Neural progenitor cell (in vitro differentiated cells): Measurements from ENCODE around the gene BABAM1. TPM values are rescaled to one million over a fixed set of nuclear protein-coding genes. Genes with fewer than 3 reads are reported as not detected.

ENCODE experiments used
- DNase-seq: peaks from one replicate; pipeline ENCODE4 v3.0.0-alpha.2; 2016; ENCODE audit warnings: low spot score
- H2AFZ ChIP-seq: fragments of 200-600 bp; sonication (generic); replicated peaks from 2 replicates; pipeline ENCODE4 v1.6.1; 2016; ENCODE audit warnings: antibody characterized with exemption
- H3F3A ChIP-seq: fragments of 200-600 bp; sonication (generic); 2 replicates; pipeline ENCODE4 v1.6.1; 2016; ENCODE audit warnings: antibody characterized with exemption, low read depth
- H3K27ac ChIP-seq: fragments of 200-600 bp; sonication (generic); 2 replicates; pipeline ENCODE4 v1.5.1; 2016; ENCODE audit warnings: mild to moderate bottlenecking
- H3K27me3 ChIP-seq: fragments of 200-600 bp; sonication (generic); 2 replicates; pipeline ENCODE4 v1.6.1; 2016; ENCODE audit warnings: mild to moderate bottlenecking, moderate library complexity
- H3K36me3 ChIP-seq: fragments of 200-600 bp; sonication (generic); 2 replicates; pipeline ENCODE4 v1.5.1; 2016
- H3K4me1 ChIP-seq: fragments of 200-600 bp; sonication (generic); 2 replicates; pipeline ENCODE4 v1.6.1; 2016; ENCODE audit warnings: mixed run types
- H3K4me2 ChIP-seq: fragments of 200-600 bp; sonication (generic); 2 replicates; pipeline ENCODE4 v1.6.1; 2016
- H3K4me3 ChIP-seq: fragments of 200-600 bp; sonication (generic); 2 replicates; pipeline ENCODE4 v1.5.1; 2016
- H3K79me2 ChIP-seq: fragments of 200-600 bp; sonication (generic); 2 replicates; pipeline ENCODE4 v1.6.1; 2016; ENCODE audit warnings: low read depth
- H3K9ac ChIP-seq: fragments of 200-600 bp; sonication (generic); 2 replicates; pipeline ENCODE4 v1.6.1; 2016
- H3K9me3 ChIP-seq: fragments of 200-600 bp; sonication (generic); 2 replicates; pipeline ENCODE4 v1.5.1; 2016; ENCODE audit warnings: low read depth
- H4K20me1 ChIP-seq: fragments of 200-600 bp; sonication (generic); 2 replicates; pipeline ENCODE4 v1.6.1; 2016; ENCODE audit warnings: low read depth
- H3K27ac Mint-ChIP-seq: 3 replicates; pipeline ENCODE4 v1.8.0; 2021; ENCODE audit warnings: mixed read lengths
- H3K27me3 Mint-ChIP-seq: 2 replicates; pipeline ENCODE4 v1.8.0; 2022; ENCODE audit warnings: low read depth, mild to moderate bottlenecking, inconsistent platforms, moderate library complexity, mixed read lengths; ENCODE audit not compliant: insufficient read depth
- H3K36me3 Mint-ChIP-seq: 3 replicates; pipeline ENCODE4 v1.8.0; 2021; ENCODE audit warnings: mixed read lengths
- H3K4me1 Mint-ChIP-seq: 3 replicates; pipeline ENCODE4 v1.8.0; 2021; ENCODE audit warnings: mixed read lengths
- H3K4me3 Mint-ChIP-seq: 3 replicates; pipeline ENCODE4 v1.8.0; 2021; ENCODE audit warnings: mild to moderate bottlenecking, moderate library complexity, mixed read lengths
- H3K9me3 Mint-ChIP-seq: 3 replicates; pipeline ENCODE4 v1.8.0; 2020; ENCODE audit warnings: mixed read lengths
- CTCF ChIP-seq: fragments of 200-600 bp; sonication (generic); IDR thresholded peaks from 2 replicates; pipeline ENCODE4 v1.5.1; 2017; ENCODE audit warnings: antibody characterized with exemption, mild to moderate bottlenecking
- EZH2 ChIP-seq: fragments of 200-600 bp; sonication (generic); IDR thresholded peaks from 2 replicates; pipeline ENCODE4 v1.6.1; 2017; ENCODE audit warnings: antibody characterized with exemption, mild to moderate bottlenecking, moderate library complexity
- EZH2phosphoT487 ChIP-seq: fragments of 200-600 bp; sonication (generic); IDR thresholded peaks from 2 replicates; pipeline ENCODE4 v1.6.1; 2017; ENCODE audit warnings: antibody characterized with exemption
- total RNA-seq: library from RNA; depleted of rRNA; stranded (reverse); fragments of >200 nt; gene quantifications from 2 replicates; pipeline ENCODE4 v1.2.3, GENCODE V29; 2015; ENCODE audit warnings: low replicate concordance

The BABAM1 gene
- 89.8 and 107 TPM in 2 replicates for total RNA-seq

DNA sequence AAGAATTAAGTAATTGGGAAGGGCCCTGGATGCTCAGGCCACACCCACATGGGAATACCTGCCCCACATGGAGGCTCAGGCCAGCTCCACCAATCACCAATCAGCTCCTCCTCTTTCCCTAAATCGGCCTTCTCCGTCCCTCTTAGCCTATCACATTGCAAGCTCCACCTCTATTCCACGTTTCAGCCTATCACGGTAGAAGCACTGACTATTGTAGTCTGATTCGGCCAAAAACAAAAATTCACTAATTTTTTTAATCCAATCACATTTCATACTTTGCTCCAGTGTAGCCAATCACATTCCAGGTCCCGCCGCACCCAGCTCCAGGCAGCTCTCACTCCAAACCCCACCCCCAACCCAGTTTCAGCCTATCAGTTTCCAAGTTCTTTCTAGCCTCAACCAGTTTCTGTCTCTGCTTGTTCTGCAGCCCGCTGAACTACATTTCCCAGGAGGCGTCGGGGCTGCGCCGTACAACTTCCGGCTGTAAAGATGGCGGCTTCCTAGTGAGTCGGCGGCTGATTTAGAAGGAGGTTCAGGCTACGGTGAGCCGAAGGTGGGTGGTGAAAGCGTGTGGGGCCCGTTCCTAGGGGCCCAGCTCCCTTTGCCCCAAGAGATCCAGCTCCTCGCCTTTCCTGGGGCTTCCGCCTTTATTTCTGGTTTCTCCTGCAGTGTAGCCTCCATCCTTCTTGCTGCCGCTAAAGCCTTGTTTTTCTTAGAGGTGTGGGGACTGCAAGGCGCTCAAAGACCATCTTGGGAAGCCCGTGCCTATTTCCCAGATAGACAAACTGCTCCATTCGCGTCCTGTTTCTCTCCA lies at the start of gene BABAM1:
Gene BABAM1, plus strand, starts transcription at position 469 of the 814 bp plus-strand sequence. CDS start 1,364 bp downstream, outside the sequence.
- peaks cover 17% of the 10 kb centered on the region for H3K79me2 ChIP-seq
- Mint-ChIP-seq H3K36me3 (peaks cover 8% of the 10 kb centered on the region), H3K4me1 (peaks cover 23% of the 10 kb centered on the region), H3K27ac (peak within 1 kb of the TSS; percentile 74), H3K4me3 (peak within 1 kb of the TSS; percentile 86), H3K27me3 (peaks cover 5% of the 10 kb centered on the region), H3K9me3 (no peaks in the 10 kb centered on the region)
- H4K20me1 ChIP-seq, result no peaks in the 10 kb centered on the region
- peak within 1 kb of the TSS; percentile 99 for H3K4me3 ChIP-seq
- peak within 1 kb of the TSS; percentile 92 for H3K9ac ChIP-seq
- peak; percentile 97 for DNase-seq
- H3K9me3 ChIP-seq, result no peaks in the 10 kb centered on the region
- H3F3A ChIP-seq, result peaks cover 23% of the 10 kb centered on the region
- H3K36me3 ChIP-seq, result no peaks in the 10 kb centered on the region
- no peak within 1 kb of the TSS for H3K27ac ChIP-seq
- peaks cover 5% of the 10 kb centered on the region for H3K4me1 ChIP-seq
- TF ChIP-seq EZH2phosphoT487 (no peak), CTCF (no peak), EZH2 (no peak)
- H3K4me2 ChIP-seq, result peak within 1 kb of the TSS; percentile 95
- H2AFZ ChIP-seq, result peak within 1 kb of the TSS; percentile 94
- H3K27me3 ChIP-seq, result no peaks in the 10 kb centered on the region

GRCh38 chr19:17219286-17219685 lies 48.0 kb upstream of the BABAM1 start:
- DNase-seq, result no peak
- Histone ChIP-seq H3K4me2 (no peak overlapping the region), H3K79me2 (no peaks in the 10 kb centered on the region), H3K9me3 (no peaks in the 10 kb centered on the region), H3K4me1 (peaks cover 4% of the 10 kb centered on the region), H4K20me1 (no peaks in the 10 kb centered on the region), H3K27me3 (no peaks in the 10 kb centered on the region), H3K4me3 (no peak overlapping the region), H3K27ac (no peak overlapping the region), H3F3A (peaks cover 5% of the 10 kb centered on the region), H3K9ac (no peak overlapping the region), H3K36me3 (no peaks in the 10 kb centered on the region), H2AFZ (no peak overlapping the region)
- TF ChIP-seq EZH2, result no peak
- Mint-ChIP-seq H3K27me3 (peaks cover 7% of the 10 kb centered on the region), H3K9me3 (no peaks in the 10 kb centered on the region), H3K27ac (no peak overlapping the region), H3K36me3 (peaks cover 7% of the 10 kb centered on the region), H3K4me3 (peak overlapping the region; percentile 65), H3K4me1 (peaks cover 13% of the 10 kb centered on the region)

DNA sequence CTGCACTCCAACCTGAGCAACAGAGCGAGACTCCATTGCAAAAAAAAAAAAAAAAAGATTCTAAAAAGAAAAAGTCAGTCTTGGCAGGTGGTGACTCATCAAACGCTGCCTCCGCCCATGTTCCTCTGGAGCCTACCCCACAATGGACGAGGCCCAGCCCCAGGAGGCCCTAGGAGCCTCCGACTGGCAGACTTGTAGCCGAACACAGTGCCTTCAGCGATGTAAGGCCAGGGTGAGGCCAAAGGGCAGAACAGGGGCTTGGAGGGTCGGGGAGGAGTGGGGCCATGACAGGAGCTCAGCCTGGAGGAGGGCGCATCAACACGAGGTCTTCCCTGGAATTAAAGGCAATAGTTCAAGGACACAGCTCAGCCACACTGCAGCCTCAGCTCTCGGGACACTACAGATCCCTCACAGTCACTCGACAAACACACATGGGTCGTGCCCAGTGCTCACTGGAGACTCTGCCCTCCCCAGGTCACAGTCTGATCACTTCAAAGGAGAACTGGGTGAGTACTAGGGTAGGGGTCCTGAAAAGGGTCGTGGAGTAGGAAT lies 47.0 kb upstream of the BABAM1 start:
- H3K79me2 ChIP-seq, result no peaks in the 10 kb centered on the region
- no peaks in the 10 kb centered on the region for H3K36me3 ChIP-seq
- no peak overlapping the region for H2AFZ ChIP-seq
- TF ChIP-seq EZH2 (no peak), CTCF (no peak), EZH2phosphoT487 (no peak)
- peaks cover 2% of the 10 kb centered on the region for H3F3A ChIP-seq
- H3K9ac ChIP-seq, result no peak overlapping the region
- H3K27ac Mint-ChIP-seq, result peak overlapping the region; percentile 60
- H3K4me2 ChIP-seq, result no peak overlapping the region
- H3K4me3 ChIP-seq, result no peak overlapping the region
- DNase-seq, result no peak
- peaks cover 7% of the 10 kb centered on the region for H3K36me3 Mint-ChIP-seq
- no peaks in the 10 kb centered on the region for H4K20me1 ChIP-seq
- H3K27me3 Mint-ChIP-seq, result no peaks in the 10 kb centered on the region
- no peaks in the 10 kb centered on the region for H3K4me1 ChIP-seq
- peaks cover 6% of the 10 kb centered on the region for H3K4me1 Mint-ChIP-seq
- no peaks in the 10 kb centered on the region for H3K9me3 ChIP-seq
- no peak overlapping the region for H3K27ac ChIP-seq
- no peaks in the 10 kb centered on the region for H3K27me3 ChIP-seq
- peak overlapping the region; percentile 41 for H3K4me3 Mint-ChIP-seq
- H3K9me3 Mint-ChIP-seq, result no peaks in the 10 kb centered on the region

- Histone ChIP-seq H3K27me3 (no peaks in the 10 kb centered on the region), H3K9ac (no peak overlapping the region), H3K36me3 (no peaks in the 10 kb centered on the region), H3K4me2 (no peak overlapping the region), H3F3A (peaks cover 35% of the 10 kb centered on the region), H2AFZ (no peak overlapping the region), H4K20me1 (no peaks in the 10 kb centered on the region), H3K4me1 (peaks cover 3% of the 10 kb centered on the region), H3K9me3 (no peaks in the 10 kb centered on the region), H3K27ac (no peak overlapping the region), H3K4me3 (no peak overlapping the region), H3K79me2 (no peaks in the 10 kb centered on the region)
- peaks cover 7% of the 10 kb centered on the region for H3K27me3 Mint-ChIP-seq
- H3K27ac Mint-ChIP-seq, result no peak overlapping the region
- peak overlapping the region; percentile 89 for H3K4me3 Mint-ChIP-seq
- no peaks in the 10 kb centered on the region for H3K9me3 Mint-ChIP-seq
- H3K36me3 Mint-ChIP-seq, result peaks cover 2% of the 10 kb centered on the region
- H3K4me1 Mint-ChIP-seq, result peaks cover 9% of the 10 kb centered on the region
- no peak for TF ChIP-seq EZH2
- no peak for TF ChIP-seq EZH2phosphoT487
- DNase-seq, result no peak
These were observed 42.2 kb upstream of the BABAM1 start for GRCh38 chr19:17225053-17225452.
